Measurements from ENCODE around the gene ITIH3.

DNA sequence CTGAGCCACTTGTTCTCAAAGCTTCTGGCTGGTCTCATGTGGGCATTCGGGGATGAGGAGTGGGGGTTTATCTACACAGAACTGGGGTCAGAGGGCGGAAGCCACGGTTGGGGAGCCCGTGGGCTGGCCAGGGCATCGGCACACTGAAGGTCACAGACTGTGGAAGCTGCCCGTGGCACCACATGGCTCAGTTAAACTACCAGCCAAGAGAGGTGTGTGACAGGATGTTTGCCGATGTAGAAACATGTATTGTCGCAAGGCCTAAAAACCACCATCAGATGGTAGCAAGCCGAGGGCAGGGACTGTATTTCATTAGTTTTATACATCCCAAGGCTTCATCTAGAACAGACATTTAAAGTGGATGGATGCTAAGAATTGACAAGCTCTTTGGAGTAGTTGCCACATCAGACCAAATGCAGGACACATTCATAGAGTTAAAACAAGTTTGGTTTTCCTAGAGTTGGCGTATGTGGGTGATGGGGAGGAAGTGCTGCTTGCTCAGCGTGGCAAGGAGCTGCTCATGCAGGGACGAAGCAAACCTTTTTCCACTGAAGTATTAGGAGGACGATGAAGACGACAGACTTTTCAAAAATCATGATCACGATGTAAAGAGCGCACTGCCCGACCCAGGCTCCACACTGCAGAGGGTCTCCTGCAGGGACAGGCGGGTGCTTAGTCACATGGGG, 49.8 kb downstream of the ITIH3 start:
- TF ChIP-seq, protein P1, sequence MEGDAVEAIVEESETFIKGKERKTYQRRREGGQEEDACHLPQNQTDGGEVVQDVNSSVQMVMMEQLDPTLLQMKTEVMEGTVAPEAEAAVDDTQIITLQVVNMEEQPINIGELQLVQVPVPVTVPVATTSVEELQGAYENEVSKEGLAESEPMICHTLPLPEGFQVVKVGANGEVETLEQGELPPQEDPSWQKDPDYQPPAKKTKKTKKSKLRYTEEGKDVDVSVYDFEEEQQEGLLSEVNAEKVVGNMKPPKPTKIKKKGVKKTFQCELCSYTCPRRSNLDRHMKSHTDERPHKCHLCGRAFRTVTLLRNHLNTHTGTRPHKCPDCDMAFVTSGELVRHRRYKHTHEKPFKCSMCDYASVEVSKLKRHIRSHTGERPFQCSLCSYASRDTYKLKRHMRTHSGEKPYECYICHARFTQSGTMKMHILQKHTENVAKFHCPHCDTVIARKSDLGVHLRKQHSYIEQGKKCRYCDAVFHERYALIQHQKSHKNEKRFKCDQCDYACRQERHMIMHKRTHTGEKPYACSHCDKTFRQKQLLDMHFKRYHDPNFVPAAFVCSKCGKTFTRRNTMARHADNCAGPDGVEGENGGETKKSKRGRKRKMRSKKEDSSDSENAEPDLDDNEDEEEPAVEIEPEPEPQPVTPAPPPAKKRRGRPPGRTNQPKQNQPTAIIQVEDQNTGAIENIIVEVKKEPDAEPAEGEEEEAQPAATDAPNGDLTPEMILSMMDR (IDR thresholded peaks at IDR 0.05) = no peak
- TF ChIP-seq POLR2A (IDR thresholded peaks at IDR 0.05) = no peak
- TF ChIP-seq POLR2AphosphoS5 (IDR thresholded peaks at IDR 0.05) = no peak

Data from sigmoid colon (tissue), 4 donors.